ENCODE measurements around the gene MAPKBP1.

MAPKBP1 gene

DNA sequence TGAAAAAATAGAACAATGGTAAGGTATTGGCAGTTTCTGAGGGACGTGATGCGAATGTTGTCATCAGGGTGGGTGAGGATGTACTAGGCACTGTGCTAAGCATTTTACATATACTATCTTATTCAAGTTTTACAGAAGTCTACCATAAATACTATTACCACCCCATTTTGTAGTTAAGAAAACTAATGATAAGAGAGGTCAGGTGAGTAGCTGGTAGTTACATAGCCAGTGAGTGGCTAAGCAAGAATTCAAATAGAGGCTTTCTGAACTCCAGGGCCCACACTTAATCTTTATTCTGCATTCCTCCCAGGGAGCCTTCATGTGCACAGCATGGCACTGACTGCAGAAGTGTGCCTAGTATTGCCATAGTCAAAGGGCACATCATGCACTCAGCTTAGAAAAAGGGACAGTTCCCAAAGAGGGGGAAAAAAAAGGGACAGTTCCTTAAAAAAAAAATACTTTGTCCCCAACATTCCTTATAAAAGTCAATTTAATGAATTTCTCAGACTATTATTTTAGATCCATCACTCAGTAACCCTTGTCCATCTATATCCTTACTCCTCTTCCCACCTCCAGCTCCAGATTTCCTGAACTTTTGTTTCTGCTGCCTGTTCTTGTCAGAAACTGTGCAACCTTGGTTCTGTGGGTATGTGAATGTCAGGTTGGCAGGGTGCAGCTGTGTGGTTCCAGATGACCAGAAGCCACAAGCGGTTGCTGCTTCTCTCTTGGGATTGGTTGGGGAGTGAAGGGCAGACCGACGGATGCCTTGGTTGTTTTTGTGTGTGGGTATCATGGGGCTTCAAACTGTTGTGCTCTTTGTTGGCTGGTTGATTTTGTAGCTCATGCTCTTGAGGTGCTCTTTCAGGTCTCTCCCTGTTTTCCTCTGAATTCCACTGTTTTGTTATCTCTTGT lies 8.3 kb downstream of the MAPKBP1 start:
- DNase-seq: no peak

DNA sequence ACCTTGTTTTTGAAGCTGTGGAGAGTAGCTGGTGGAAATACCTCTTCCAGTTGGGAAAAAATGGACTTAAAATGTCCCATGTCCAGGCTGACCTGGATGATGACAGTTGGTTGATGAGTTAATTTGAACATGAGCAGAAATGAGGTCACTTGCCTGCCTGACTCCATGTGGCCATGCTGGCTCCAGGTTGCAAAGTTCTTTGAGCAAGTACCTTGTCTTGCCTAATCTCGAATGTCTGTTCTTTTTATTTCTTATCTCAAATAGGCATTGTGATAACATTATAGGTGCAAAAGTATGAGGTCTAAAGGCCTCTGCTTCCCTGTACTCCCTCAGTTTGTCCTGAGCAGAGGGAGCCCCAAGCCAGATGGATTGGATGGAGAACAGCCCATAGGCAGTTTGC lies 9.0 kb downstream of the MAPKBP1 start:
- DNase-seq: no peak

DNA sequence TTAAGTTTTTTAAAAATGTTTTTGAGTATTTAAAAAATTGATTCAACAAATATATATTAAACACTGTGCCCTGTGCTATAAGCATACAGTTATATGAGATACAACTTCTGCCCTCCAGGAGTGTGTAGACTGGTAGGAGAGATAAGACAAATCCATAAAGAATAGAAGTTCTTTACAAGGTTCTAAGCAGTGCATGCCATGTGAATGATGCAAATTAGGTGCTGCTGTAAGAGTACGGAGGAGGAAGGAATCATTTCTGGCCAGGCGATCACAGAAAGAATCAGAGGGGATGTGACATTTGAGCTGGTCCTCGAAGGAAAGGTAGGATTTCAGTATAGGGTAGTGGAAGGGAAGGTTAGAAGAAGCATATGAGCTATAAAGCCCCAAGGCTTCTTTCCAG lies 14.0 kb downstream of the MAPKBP1 start:
- no peak for DNase-seq

DNA sequence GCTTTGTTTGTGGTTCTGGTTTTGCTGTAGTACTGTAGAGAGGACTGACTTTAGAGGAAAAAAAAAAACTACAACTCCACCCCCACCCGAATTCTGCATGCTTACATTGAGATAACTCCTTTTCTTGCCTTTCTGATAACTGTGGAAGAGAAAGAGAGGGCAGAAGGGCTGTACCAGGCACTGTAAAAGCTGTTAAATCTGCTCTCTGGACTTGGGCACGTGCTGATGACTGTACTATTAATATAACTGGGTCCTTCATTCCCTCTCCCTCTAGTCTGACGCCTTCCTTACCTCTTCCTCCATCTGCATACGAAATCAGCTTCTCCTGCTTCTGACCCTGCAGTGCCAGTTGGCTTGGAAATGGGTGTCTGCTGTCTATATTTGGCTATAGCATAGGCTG lies 15.0 kb downstream of the MAPKBP1 start:
- DNase-seq: no peak

DNA sequence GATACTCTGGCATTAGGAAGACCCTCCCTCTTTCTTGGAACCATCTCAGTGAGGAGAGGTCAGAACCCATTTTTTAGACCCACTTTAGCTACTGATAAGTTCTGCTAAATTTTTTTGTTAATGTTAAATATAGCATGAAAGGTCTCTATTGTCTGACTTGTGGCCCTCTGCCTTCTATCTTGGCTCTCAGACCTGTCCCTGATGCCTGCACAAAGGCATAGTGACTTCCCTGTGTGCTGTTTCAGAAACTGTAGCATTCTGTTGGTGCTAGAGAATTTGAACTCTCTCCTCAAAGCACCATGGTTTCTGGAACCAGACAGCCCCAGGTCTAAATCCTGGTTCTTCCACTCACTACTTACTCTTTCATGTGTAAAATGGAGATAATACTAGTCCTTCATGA lies 15.4 kb downstream of the MAPKBP1 start:
- DNase-seq: no peak

DNA sequence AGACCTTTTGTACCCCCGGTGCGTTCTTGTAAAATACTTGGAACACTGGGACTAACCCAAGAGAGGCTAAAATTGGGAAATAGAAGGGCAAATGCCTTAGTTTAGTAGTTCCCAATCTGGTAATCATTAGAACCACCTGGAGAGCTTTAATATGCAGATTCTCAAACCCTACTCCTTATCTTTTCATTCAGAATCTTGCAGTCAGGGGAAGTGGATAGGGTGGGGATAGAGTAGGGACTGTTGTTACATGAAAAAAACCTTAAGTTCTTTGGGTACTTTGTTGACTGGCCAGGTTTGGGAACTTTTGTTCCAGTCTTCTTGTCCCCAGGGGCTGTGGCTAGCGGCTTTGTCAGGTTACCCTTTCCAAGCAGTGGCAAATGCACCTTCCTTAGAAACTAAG lies 15.9 kb downstream of the MAPKBP1 start:
- no peak for DNase-seq

DNA sequence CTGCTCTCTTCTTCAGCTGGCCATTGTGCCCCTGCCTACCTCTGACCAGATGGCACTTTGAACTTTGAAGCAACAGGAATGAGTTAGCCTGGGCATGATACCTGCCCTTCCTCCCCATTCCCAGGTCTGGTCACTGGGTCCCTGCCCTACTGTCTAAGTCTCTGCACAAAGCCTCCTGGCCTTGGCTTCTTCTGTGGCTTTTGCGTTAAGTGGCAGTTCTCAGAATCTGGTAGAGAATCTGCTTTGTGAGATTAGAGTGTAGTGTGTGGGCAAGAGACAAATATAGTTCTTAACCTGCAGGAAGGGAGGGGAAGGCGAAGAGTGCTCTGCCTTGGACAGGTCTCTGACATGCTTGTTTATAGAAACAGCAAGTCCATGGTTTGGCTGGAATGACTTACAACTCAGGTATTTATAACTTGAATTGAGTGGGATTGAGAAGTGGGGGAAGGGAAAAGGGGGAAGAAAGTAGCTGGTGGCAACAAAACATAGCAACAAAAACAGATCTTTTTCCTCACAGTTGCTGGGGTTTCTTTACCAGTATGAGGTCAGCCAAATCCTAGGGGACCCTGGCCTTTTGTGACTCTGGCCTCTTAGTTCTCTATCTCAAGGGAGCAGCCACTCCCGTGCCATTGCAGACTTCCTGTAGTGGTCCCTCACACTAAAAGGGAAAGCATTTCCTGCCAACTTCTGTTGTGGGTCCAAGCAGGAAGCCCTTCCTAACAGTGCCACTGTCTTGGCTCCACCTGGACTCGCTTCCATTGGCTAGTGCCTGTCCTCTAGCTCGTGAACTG lies 16.7 kb downstream of the MAPKBP1 start:
- no peak for DNase-seq

DNA sequence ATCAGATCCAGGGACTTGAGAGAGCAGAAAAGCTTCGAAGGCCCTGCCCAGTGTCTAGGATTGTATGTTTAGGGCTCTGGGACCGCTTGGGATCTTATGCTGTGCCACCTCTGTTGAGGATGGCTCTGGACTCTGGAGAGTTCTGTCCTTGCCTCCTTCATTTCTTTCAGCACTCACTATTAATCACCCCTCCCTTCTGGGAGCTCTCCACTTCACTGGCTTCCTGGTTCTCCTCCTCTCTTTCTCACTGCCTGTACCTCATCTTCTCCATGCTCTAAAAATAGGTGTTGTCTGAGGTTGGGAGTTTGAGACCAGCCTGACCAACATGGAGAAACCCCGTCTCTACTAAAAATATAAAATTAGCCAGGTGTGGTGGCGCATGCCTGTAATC lies 17.3 kb downstream of the MAPKBP1 start:
- no peak for DNase-seq

DNA sequence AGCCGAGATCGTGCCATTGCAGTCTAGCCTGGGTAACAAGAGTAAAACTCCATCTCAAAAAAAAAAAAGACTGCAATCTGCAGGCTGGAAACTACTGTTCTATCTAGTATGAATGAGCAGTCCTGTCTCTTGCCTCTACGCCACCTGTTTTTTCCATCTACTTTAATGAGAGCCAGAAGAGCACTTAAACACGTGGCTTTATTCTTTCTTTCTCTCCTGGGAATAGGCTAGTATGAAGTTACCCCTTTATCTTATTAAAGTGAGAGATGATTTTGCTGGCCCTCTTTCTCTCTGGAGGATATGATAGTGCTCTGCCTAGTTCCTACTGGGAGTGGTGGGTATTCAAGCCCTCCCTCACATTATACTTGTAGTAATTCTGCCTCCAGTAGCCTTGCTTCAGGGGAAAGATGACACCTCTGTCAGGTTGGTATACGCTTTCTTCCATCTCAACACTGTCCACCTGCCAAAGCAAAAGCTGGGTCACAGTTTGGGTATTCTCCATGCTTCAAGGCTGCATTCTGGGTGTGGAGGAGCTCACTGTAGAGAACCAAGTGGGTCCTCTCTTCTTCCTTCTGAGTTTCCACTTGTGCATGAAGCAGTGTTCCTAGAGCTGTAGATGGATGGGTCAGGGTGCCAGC lies 17.8 kb downstream of the MAPKBP1 start:
- no peak for DNase-seq

DNA sequence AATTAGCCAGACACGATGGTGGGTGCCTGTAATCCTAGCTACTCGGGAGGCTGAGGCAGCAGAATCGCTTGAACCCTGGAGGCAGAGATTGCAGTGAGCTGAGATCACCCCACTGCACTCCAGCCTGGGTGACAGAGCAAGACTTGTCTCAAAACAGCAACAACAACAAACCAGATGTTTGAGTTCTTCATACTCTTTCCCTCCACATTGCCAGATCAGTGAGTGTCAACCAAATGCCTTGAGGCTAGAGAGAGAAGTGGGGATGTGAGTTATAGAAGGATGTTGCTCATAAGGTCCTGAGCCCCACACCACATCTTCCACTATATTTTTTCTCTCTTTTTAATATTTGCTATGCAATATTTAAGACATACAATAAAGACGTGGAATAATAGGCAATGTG lies 19.8 kb downstream of the MAPKBP1 start:
- no peak for DNase-seq

DNA sequence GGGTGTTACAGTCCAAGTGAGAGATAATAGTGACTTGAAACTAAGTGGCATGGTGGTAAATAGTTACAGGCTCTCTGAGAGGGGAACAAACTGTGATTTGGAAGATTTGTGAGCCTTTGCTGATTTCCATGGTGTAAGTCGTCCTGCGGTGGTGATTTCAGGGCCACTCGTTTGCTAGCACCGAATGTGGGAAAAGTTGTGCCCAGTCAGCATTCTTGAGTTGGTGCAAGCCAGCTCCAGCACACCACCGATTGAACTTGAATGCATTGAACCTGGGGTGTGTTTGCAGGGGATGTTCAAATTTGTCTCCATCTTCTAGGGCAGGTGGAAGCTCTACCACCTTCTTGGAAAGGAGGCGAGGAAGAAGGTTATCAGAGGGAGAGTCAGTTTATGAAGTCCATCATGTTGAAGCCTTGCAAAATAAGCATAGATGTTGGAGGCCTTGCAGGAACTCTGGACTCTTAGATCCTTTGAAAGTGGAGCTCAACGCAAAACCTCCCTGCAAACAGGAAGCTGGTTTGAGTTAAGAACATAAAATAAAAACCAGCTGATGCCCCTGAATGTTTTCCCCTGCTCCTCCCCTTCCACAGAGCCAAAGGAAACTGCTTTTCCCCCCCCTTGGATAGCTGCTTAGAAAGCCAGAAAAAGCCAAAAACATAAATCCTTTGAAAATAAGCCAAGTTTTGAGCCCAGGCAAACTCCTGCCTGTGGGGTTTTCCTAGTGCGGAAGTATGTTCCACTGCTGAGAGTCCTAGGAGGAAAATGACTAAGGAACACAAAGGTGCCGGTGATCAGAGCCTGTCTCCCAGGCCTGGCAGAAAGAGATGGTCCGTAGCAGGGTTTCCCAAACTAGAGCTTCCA lies 21.9 kb downstream of the MAPKBP1 start:
- no peak for DNase-seq

DNA sequence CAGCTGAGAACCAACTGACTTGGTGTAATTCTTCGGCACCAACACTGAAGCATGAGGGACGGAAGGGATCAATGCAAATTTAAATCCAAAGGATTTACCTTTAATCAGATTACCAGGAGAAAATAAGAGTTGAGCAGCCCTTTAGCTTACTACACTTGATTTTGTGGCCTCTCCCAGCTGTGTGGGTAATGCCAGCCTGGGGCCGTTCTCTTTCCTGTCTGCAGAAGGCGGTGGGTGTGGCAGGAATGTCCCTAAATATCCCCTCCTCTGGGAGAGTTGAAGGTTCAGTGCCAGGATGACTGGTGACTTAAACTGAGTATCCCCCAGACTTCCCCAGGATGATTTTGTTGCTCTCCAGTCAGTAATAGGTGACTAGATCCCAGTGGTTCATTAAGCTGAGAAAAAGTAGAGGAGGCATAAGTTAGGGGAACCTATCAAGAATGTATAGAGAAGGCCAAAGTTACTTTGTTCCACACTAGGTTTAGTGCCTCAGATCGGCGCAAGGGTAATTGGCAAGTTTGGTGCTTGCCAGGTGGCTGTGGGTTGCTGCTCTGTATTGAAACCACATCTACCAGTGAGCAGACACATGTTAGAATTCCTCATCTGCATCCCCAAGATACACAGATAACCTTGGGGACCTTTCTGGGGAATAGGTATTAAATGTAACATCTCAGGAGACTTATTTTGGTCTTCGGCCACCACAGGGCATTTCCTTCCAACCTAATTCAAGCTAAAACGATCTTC lies 23.1 kb downstream of the MAPKBP1 start:
- DNase-seq: no peak

DNA sequence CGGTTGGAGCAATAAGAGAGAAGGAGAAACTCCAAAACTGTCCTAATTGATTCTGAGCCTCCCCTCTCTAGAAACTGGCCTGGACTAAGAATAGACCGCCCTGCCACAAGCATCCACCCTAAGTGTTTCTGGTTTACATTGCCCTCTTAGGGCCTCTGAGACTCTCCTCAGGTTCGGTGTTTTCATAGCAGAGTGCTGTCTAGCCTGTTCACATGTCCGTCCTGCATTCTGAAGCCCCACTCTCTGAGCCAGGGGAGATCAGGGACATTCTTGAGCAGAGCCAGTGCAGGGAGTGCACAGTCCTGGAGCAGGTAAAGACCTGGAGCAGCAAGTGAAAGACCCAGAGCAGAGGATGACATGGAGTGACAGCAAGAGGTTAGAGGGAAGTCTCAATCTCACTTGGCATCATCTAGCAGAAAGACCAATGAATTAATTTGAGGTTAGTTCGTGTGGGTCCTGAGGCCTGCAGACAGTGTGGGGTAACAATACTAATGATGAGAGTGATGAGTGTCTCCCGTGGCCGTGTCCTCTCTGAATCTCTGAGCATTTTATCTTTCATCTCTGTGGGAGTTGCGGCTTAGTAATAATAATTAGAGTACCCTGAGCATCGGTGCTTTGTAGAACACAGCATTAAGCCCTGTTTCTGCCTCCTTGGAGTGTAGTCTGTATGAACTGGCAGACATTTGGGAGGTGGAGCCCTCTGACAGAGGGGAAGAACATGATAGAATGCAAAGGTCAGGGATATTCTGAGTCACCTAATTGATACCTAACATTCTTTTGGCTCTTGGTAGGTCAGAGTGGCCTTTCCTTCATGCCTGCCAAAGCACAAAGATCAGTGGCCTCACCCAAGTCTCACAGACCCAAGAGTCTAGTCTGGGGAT lies 24.6 kb downstream of the MAPKBP1 start:
- no peak for DNase-seq

DNA sequence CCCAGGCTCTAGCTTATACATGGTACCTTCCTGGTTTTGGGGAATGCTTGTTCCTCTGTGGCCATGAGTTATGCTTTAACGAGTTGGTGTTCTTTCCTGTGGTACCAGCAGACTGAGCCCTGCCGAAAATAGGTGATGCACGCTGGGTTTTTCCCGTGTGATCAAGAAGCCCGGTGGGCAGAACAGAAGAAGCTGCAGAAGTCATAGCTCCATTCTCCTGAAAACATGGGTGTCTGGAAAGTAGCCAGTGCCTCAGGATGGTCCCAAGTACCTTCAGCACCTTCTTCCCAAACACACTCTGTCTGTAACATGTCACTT lies 25.2 kb downstream of the MAPKBP1 start:
- no peak for DNase-seq

DNA sequence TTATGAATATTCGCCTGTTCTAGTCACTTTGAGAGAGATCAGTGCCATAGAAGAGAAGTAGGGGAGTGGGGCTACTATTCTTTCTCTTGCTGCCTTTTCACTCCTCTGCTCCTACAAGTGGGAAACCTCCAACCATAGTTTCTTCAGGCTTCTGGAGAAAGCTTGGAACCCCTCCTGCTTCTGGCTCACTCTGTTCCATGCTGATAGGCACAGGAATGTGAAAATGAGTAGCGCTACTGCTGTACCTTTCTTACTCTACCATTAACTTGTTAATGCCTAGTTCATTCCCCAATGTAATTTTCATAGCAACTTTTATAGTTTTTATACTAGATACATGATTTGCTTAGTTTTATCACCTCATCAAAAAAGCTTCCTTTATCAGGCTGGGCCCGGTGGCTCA lies 26.9 kb downstream of the MAPKBP1 start:
- DNase-seq: no peak

DNA sequence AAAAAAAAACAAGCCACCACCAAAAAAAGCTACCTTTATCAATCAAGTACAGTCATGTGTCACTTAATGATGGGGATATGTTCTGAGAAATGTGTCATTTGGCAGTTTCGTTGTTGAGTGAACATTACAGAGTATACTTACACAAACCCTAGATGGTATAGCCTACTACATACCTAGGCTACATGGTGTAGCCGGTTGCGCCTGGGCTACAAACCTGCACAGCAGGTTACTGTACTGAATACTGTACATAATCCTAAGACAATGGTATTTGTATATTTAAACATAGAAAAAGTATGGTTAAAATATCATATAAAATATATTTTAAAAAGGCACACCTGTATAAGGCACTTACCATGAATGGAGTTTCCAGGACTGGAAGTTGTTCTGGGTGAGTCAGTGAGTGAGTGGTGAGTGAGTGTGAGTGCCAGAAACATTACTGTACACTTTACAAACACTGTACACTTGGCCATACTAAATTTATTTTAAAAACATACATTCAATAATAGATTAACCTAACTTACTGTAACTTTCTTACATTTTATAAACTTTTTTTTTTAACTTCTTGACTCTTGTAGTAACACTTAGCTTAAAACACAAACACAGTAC lies 27.7 kb downstream of the MAPKBP1 start:
- DNase-seq: no peak

DNA sequence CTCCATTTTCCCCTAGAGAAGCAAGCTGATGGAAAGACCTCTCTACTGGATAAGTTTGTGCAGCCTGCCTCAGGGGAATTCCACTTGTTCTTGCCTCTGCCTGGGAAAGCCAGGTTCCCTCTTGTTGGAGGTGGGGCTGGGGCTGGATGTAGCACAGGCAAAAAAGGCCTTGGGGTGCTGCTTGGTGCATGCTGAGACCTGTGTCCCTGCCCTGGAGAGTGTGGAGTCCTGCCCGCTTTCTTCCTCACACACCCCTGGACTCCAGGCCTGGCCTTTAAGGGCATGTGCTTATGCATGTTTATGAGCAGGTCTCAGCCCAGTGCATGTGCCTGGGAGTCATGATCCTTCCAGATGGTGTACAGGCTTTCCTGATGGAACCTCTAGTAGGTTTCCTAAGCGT lies 30.1 kb downstream of the MAPKBP1 start:
- DNase-seq: no peak

DNA sequence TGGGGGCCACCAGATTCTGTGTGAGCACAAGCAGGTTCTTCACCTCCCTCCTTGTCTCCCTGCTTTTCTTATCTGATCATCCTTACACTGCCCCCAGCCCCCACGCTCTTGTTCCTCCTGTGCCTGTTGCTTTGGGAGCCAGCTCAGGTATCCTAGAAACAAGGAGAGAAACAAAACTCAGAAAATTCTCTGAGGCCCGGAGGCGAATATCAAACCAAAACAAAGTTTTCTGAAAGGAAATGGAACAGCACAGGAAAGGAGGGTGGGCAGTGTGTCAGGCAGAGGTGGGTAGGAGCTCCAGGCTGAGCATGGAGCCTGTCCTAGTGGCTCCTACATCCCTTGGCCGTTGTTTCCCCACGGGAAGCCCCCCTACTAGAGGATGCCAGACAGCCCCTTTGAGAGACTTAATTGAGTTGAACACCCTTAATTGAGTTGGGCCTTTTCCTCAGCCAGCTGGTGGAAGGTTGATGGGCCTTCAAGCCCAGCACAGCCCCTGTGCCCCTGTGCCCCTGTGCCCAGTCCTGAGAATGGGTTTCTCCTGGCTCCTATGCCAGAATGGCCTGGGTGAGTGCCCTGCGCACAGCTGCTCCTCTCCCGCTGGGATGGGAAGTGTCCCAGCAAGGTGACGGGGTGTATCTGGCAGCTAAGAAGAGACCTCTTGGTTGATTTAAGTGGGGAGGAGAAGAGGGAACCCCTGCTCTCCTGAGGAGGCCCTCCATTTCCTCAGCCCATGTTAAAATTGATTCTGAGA lies 30.8 kb downstream of the MAPKBP1 start:
- no peak for DNase-seq

DNA sequence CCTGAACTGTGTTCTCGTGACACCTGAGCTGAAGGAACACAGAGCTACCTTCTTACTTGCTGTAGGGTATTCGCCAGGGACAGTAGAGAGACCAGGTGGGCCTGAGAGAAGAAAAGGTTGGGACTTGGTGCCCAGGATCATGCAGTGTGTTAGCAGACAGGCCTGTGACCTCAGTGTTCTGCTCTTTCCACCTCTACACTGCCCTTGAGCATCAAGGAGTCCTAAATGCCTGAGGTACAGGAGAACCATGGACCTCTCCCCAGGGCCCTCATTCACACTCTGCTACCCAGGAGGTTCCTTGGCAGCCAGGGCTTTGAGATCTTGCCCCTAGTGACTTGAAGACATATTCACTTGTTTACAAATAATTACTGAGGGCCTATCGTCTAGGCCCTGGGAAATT lies 31.4 kb downstream of the MAPKBP1 start:
- no peak for DNase-seq

Data from stimulated activated naive CD4-positive, alpha-beta T cell treated with Interleukin-2 at 50 U/mL for 16 hours (primary cell).